Measurements from ENCODE around the gene RTL9. TPM values are rescaled to one million over a fixed set of nuclear protein-coding genes. Genes with fewer than 3 reads are reported as not detected.
A peak's percentile ranks its signal among the peaks of the same experiment; 100 is the strongest.

Gene RTL9
- total and polyA plus RNA-seq, 9 of the 15 experiments (the other 6 are each of a cell fraction or from before 2014, with no cell fraction given): 0.04 to 0.35 (median 0.13) TPM; not detected in 1

DNA sequence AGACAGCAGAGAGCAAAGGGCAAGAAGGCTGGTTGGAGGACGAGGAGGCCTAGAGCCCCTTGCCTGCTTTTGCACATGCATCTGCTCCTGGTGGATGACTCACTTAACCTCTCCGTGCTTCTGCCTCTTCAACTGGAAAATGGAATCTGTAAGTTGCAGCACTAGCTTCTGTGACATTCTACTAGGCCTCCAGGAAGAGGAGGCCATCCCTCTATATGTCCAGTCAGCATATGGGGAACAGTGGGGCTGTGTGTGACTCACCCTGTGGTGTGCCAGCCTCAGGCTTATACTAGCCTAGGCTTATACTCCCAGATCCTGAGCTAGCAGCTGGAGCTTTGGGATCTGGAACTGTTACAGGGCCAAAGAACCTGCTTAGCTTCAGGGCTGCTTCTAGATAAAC is 36.0 kb downstream of the RTL9 start (continued):
- TF ChIP-seq, protein P1, sequence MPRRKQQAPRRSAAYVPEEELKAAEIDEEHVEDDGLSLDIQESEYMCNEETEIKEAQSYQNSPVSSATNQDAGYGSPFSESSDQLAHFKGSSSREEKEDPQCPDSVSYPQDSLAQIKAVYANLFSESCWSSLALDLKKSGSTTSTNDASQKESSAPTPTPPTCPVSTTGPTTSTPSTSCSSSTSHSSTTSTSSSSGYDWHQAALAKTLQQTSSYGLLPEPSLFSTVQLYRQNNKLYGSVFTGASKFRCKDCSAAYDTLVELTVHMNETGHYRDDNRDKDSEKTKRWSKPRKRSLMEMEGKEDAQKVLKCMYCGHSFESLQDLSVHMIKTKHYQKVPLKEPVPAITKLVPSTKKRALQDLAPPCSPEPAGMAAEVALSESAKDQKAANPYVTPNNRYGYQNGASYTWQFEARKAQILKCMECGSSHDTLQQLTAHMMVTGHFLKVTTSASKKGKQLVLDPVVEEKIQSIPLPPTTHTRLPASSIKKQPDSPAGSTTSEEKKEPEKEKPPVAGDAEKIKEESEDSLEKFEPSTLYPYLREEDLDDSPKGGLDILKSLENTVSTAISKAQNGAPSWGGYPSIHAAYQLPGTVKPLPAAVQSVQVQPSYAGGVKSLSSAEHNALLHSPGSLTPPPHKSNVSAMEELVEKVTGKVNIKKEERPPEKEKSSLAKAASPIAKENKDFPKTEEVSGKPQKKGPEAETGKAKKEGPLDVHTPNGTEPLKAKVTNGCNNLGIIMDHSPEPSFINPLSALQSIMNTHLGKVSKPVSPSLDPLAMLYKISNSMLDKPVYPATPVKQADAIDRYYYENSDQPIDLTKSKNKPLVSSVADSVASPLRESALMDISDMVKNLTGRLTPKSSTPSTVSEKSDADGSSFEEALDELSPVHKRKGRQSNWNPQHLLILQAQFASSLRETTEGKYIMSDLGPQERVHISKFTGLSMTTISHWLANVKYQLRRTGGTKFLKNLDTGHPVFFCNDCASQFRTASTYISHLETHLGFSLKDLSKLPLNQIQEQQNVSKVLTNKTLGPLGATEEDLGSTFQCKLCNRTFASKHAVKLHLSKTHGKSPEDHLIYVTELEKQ (CRISPR knock-in tag; IDR thresholded peaks at IDR 0.05): no peak
- TF ChIP-seq, protein P2, sequence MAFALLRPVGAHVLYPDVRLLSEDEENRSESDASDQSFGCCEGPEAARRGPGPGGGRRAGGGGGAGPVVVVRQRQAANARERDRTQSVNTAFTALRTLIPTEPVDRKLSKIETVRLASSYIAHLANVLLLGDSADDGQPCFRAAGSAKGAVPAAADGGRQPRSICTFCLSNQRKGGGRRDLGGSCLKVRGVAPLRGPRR (CRISPR knock-in tag; IDR thresholded peaks at IDR 0.05): no peak
- TF ChIP-seq, protein P3, sequence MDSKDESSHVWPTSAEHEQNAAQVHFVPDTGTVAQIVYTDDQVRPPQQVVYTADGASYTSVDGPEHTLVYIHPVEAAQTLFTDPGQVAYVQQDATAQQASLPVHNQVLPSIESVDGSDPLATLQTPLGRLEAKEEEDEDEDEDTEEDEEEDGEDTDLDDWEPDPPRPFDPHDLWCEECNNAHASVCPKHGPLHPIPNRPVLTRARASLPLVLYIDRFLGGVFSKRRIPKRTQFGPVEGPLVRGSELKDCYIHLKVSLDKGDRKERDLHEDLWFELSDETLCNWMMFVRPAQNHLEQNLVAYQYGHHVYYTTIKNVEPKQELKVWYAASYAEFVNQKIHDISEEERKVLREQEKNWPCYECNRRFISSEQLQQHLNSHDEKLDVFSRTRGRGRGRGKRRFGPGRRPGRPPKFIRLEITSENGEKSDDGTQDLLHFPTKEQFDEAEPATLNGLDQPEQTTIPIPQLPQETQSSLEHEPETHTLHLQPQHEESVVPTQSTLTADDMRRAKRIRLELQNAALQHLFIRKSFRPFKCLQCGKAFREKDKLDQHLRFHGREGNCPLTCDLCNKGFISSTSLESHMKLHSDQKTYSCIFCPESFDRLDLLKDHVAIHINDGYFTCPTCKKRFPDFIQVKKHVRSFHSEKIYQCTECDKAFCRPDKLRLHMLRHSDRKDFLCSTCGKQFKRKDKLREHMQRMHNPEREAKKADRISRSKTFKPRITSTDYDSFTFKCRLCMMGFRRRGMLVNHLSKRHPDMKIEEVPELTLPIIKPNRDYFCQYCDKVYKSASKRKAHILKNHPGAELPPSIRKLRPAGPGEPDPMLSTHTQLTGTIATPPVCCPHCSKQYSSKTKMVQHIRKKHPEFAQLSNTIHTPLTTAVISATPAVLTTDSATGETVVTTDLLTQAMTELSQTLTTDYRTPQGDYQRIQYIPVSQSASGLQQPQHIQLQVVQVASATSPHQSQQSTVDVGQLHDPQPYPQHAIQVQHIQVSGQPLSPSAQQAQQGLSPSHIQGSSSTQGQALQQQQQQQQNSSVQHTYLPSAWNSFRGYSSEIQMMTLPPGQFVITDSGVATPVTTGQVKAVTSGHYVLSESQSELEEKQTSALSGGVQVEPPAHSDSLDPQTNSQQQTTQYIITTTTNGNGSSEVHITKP (IDR thresholded peaks at IDR 0.05; ENCODE audit: partially characterized antibody): no peak
- TF ChIP-seq OTX1 (CRISPR knock-in tag; IDR thresholded peaks at IDR 0.05): no peak
- peak; percentile 61 for TF ChIP-seq MAFK (IDR thresholded peaks at IDR 0.05; ENCODE audit: low read length)
- TF ChIP-seq TAF15 (IDR thresholded peaks at IDR 0.05; ENCODE audit: low read depth, low read length): no peak
- no peak for TF ChIP-seq SRSF9 (IDR thresholded peaks at IDR 0.05; ENCODE audit: borderline replicate concordance, low read depth, low read length)
- TF ChIP-seq, protein P4, sequence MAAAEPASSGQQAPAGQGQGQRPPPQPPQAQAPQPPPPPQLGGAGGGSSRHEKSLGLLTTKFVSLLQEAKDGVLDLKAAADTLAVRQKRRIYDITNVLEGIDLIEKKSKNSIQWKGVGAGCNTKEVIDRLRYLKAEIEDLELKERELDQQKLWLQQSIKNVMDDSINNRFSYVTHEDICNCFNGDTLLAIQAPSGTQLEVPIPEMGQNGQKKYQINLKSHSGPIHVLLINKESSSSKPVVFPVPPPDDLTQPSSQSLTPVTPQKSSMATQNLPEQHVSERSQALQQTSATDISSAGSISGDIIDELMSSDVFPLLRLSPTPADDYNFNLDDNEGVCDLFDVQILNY (CRISPR knock-in tag; IDR thresholded peaks at IDR 0.05): no peak
- TF ChIP-seq, protein P5, sequence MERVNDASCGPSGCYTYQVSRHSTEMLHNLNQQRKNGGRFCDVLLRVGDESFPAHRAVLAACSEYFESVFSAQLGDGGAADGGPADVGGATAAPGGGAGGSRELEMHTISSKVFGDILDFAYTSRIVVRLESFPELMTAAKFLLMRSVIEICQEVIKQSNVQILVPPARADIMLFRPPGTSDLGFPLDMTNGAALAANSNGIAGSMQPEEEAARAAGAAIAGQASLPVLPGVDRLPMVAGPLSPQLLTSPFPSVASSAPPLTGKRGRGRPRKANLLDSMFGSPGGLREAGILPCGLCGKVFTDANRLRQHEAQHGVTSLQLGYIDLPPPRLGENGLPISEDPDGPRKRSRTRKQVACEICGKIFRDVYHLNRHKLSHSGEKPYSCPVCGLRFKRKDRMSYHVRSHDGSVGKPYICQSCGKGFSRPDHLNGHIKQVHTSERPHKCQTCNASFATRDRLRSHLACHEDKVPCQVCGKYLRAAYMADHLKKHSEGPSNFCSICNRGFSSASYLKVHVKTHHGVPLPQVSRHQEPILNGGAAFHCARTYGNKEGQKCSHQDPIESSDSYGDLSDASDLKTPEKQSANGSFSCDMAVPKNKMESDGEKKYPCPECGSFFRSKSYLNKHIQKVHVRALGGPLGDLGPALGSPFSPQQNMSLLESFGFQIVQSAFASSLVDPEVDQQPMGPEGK (CRISPR knock-in tag; IDR thresholded peaks at IDR 0.05; ENCODE audit: borderline replicate concordance): no peak
- TF ChIP-seq ZC3H11A (IDR thresholded peaks at IDR 0.05; ENCODE audit: low read depth, low read length): no peak
- TF ChIP-seq TCFL5 (CRISPR knock-in tag; conservative IDR thresholded peaks at IDR 0.05): no peak
- TF ChIP-seq, protein P6, sequence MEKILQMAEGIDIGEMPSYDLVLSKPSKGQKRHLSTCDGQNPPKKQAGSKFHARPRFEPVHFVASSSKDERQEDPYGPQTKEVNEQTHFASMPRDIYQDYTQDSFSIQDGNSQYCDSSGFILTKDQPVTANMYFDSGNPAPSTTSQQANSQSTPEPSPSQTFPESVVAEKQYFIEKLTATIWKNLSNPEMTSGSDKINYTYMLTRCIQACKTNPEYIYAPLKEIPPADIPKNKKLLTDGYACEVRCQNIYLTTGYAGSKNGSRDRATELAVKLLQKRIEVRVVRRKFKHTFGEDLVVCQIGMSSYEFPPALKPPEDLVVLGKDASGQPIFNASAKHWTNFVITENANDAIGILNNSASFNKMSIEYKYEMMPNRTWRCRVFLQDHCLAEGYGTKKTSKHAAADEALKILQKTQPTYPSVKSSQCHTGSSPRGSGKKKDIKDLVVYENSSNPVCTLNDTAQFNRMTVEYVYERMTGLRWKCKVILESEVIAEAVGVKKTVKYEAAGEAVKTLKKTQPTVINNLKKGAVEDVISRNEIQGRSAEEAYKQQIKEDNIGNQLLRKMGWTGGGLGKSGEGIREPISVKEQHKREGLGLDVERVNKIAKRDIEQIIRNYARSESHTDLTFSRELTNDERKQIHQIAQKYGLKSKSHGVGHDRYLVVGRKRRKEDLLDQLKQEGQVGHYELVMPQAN (IDR thresholded peaks at IDR 0.05; ENCODE audit: borderline replicate concordance): no peak
- peak; percentile 37 for TF ChIP-seq ZFP36 (IDR thresholded peaks at IDR 0.05; ENCODE audit: low read depth, low read length, partially characterized antibody)

All from K562 (cell line).